Measurements from ENCODE around the gene SYNDIG1.

GRCh38 chr20:24695529-24696225, 226.2 kb downstream of the SYNDIG1 start:
- TF ChIP-seq POLR2A (IDR thresholded peaks at IDR 0.05; ENCODE audit: low read length) (no peak), GATA1 (IDR thresholded peaks at IDR 0.05; ENCODE audit: low read depth, low read length) (no peak)
